ENCODE results near the gene MRPL11.

MRPL11 gene

DNA sequence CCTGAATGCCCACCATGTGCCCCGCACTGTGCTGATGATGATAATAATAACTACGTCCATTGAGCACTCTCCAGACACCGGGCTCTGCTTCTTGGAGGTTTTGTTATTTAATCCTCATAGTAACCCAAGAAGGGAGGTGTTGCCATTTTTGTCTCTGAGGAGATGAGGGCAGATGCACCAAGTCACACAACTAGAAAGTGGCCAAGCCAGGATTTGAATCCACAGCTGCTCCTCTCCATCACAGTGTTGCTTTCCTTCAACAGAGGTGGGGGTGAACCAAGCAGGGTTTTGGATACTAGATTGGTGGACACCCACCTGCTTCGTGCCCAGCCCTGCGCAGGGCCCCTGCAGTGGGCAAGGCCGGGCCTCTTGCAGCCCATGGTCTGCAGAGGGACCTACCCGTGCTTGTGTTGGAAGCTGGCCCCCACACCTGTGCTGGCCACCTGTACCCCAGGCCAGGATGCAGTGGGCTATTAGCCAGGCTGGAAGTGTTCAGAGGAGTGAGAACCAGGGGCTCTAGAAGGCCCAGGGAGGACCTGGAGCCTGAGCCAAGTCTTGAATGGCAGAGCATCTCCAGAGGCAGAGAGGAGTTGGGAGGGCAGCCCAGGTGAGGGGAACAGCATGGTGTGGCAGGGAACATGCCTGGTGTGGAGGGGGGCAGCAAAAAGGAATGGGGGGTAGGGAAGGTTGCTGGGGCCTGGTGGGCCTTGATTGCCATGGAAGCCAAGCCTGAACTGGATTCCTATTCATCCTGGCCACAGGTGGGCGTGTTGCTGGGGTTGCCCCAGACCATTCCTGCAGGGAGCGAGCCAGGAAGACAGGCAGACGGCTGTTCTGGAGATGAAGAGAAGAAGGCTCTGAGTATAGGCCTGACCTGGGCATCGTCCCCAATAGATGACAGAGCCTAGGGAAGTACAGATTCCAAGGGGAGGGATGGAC is 38.9 kb upstream of the MRPL11 start:
- 93% methylated on average over 10 of the region's 11 CpGs for WGBS (ENCODE audit: insufficient coverage)
- Histone ChIP-seq H3K4me3 (ENCODE audit: control insufficient read depth in 1 of 7, extremely low read depth in 1 of 7, insufficient read depth in 4 of 7, low read depth in 2 of 7, low read length in 6 of 7) (no peak overlapping the region), H3K36me3 (ENCODE audit: control insufficient read depth in 4 of 4, insufficient read depth in 4 of 4, low read length in 3 of 4) (peaks cover 0 to 21% (median 11%) of the 10 kb centered on the region in 4 experiments), H3K27me3 (replicated peaks in 2 of 5; ENCODE audit: control insufficient read depth in 4 of 5, insufficient read depth in 5 of 5, low read length in 4 of 5) (no peaks in the 10 kb centered on the region), H3K9me3 (ENCODE audit: control extremely low read depth in 1 of 5, control insufficient read depth in 4 of 5, insufficient read depth in 2 of 5, low read depth in 1 of 5, low read length in 4 of 5) (no peaks in the 10 kb centered on the region), H3K4me1 (ENCODE audit: control extremely low read depth in 1 of 4, control insufficient read depth in 4 of 4, insufficient read depth in 4 of 4, low read length in 3 of 4) (peaks cover 4 to 18% (median 13%) of the 10 kb centered on the region in 4 experiments), H3K27ac (ENCODE audit: insufficient read depth in 1 of 2, low read depth in 1 of 2, low read length in 2 of 2, poor library complexity in 1 of 2, severe bottlenecking in 2 of 2) (no peak overlapping the region)
- ChIA-PET POLR2A (no interaction called here), CTCF (no interaction called here)
- DNase-seq: no peak

DNA sequence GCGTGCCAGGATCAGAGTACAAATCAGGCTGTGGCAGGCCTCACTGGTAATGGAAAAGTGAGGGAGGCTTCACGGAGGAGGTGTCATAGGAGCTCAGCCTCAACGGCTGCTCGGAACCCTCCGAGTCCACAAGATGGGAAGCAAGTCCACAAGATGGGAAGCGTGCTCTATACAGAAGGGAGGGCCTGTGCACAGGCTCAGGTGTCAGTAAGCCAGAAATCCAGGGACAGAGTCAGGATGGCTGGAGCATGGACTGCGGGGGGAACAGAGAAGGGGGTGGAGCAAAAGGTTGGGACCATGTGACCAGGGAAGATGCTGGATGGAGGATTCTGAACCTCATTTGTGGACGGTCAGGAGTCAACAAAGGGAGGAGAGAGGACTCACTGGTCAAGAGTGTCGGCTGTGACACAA is 38.2 kb upstream of the MRPL11 start:
- WGBS (ENCODE audit: insufficient coverage): 96% methylated on average over 9 of the region's 9 CpGs
- CTCF ChIA-PET: no interaction called here
- H3K36me3 ChIP-seq (ENCODE audit: control insufficient read depth in 4 of 4, insufficient read depth in 4 of 4, low read length in 3 of 4): peaks cover 0 to 18% (median 7%) of the 10 kb centered on the region in 4 experiments

DNA sequence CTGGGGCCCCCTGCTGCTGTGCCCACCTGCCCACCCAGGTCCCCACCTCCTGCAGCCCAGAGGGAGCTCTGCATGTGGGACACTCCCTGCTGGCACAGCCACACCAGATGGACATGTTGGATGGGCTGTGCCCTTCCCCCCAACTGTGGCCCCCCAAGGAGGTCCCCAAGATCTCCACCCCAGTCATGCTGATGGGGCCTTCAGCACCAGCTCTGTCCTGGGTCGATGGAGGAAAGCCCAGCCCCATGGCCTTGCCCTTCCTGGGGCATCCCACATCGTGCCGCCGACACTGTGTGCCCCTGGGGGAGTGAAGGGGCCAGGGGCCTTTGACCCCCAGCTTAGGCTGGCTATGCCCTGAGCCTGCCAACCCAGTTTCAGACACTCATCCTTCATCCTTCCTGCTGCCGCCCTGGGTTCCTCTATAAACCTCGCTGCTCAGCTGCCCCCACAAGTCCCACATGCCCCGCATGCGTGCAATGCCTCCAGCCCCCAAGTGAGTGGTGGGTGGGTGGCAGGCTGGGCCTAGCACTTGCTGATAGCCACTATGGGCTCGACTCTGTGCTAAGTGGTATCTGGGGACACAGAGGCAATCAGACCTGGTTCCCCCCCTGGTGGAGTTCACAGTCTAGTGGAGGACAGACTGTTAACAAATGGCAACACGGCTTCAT is 37.7 kb upstream of the MRPL11 start:
- no peak overlapping the region for H3K27ac ChIP-seq (ENCODE audit: insufficient read depth in 1 of 2, low read depth in 1 of 2, low read length in 2 of 2, poor library complexity in 1 of 2, severe bottlenecking in 2 of 2)
- no peaks in the 10 kb centered on the region for H3K27me3 ChIP-seq (replicated peaks in 2 of 5; ENCODE audit: control insufficient read depth in 4 of 5, insufficient read depth in 5 of 5, low read length in 4 of 5)
- no peak overlapping the region for H3K4me3 ChIP-seq (ENCODE audit: control insufficient read depth in 1 of 7, extremely low read depth in 1 of 7, insufficient read depth in 4 of 7, low read depth in 2 of 7, low read length in 6 of 7)
- DNase-seq: no peak
- no peaks in the 10 kb centered on the region for H3K9me3 ChIP-seq (ENCODE audit: control extremely low read depth in 1 of 5, control insufficient read depth in 4 of 5, insufficient read depth in 2 of 5, low read depth in 1 of 5, low read length in 4 of 5)
- H3K4me1 ChIP-seq (ENCODE audit: control extremely low read depth in 1 of 4, control insufficient read depth in 4 of 4, insufficient read depth in 4 of 4, low read length in 3 of 4): peaks cover 4 to 18% (median 13%) of the 10 kb centered on the region in 4 experiments
- peaks cover 0 to 18% (median 7%) of the 10 kb centered on the region in 4 experiments for H3K36me3 ChIP-seq (ENCODE audit: control insufficient read depth in 4 of 4, insufficient read depth in 4 of 4, low read length in 3 of 4)
- WGBS (ENCODE audit: insufficient coverage): 99% methylated on average over 6 of the region's 10 CpGs
- CTCF ChIA-PET: no interaction called here
- POLR2A ChIA-PET: no interaction called here

More for the DNA sequence above, 38.2 kb upstream of the MRPL11 start:
- no peak overlapping the region for H3K27ac ChIP-seq (ENCODE audit: insufficient read depth in 1 of 2, low read depth in 1 of 2, low read length in 2 of 2, poor library complexity in 1 of 2, severe bottlenecking in 2 of 2)
- H3K27me3 ChIP-seq (replicated peaks in 2 of 5; ENCODE audit: control insufficient read depth in 4 of 5, insufficient read depth in 5 of 5, low read length in 4 of 5): no peaks in the 10 kb centered on the region
- H3K9me3 ChIP-seq (ENCODE audit: control extremely low read depth in 1 of 5, control insufficient read depth in 4 of 5, insufficient read depth in 2 of 5, low read depth in 1 of 5, low read length in 4 of 5): no peaks in the 10 kb centered on the region
- H3K4me1 ChIP-seq (ENCODE audit: control extremely low read depth in 1 of 4, control insufficient read depth in 4 of 4, insufficient read depth in 4 of 4, low read length in 3 of 4): peaks cover 4 to 18% (median 13%) of the 10 kb centered on the region in 4 experiments
- H3K4me3 ChIP-seq (ENCODE audit: control insufficient read depth in 1 of 7, extremely low read depth in 1 of 7, insufficient read depth in 4 of 7, low read depth in 2 of 7, low read length in 6 of 7): no peak overlapping the region
- no peak for DNase-seq
- POLR2A ChIA-PET: no interaction called here

DNA sequence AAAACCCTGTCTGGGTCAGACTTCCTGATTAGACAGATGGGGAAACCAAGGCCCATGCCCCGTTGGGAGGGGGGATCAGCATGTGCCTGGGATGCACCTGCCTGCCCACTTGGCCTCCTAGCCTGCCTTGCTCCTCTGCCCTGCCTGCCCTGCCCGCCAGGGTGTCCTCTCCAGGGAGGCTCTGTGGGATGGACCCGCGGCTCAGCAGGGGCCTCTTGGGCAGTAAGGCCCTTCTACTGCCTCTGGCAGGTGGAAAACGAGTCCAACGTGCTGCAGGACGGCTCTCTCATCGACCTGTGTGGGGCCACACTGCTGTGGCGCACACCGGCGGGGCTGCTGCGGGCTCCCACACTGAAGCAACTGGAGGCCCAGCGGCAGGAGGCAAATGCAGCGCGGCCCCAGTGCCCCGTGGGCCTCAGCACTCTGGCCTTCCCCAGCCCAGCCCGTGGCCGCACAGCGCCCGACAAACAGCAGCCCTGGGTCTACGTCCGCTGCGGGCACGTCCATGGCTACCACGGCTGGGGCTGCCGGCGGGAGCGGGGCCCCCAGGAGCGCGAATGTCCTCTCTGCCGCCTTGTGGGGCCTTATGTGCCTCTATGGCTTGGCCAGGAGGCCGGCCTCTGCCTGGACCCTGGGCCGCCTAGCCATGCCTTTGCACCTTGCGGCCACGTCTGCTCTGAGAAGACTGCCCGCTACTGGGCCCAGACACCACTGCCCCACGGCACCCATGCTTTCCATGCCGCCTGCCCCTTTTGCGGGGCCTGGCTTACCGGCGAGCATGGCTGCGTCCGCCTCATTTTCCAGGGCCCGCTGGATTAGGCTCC is 36.9 kb upstream of the MRPL11 start:
- ChIA-PET CTCF (no interaction called here), POLR2A (no interaction called here)
- H3K9me3 ChIP-seq (ENCODE audit: control extremely low read depth in 1 of 5, control insufficient read depth in 4 of 5, insufficient read depth in 2 of 5, low read depth in 1 of 5, low read length in 4 of 5): no peaks in the 10 kb centered on the region
- H3K4me3 ChIP-seq (ENCODE audit: control insufficient read depth in 1 of 7, extremely low read depth in 1 of 7, insufficient read depth in 4 of 7, low read depth in 2 of 7, low read length in 6 of 7): no peak overlapping the region
- DNase-seq: no peak
- no peaks in the 10 kb centered on the region for H3K27me3 ChIP-seq (replicated peaks in 2 of 5; ENCODE audit: control insufficient read depth in 4 of 5, insufficient read depth in 5 of 5, low read length in 4 of 5)
- peaks cover 2 to 12% (median 9%) of the 10 kb centered on the region in 4 experiments for H3K4me1 ChIP-seq (ENCODE audit: control extremely low read depth in 1 of 4, control insufficient read depth in 4 of 4, insufficient read depth in 4 of 4, low read length in 3 of 4)
- peaks cover 0 to 18% (median 7%) of the 10 kb centered on the region in 4 experiments for H3K36me3 ChIP-seq (ENCODE audit: control insufficient read depth in 4 of 4, insufficient read depth in 4 of 4, low read length in 3 of 4)
- H3K27ac ChIP-seq (ENCODE audit: insufficient read depth in 1 of 2, low read depth in 1 of 2, low read length in 2 of 2, poor library complexity in 1 of 2, severe bottlenecking in 2 of 2): no peak overlapping the region
- 95% methylated on average over 44 of the region's 44 CpGs for WGBS (ENCODE audit: insufficient coverage)

DNA sequence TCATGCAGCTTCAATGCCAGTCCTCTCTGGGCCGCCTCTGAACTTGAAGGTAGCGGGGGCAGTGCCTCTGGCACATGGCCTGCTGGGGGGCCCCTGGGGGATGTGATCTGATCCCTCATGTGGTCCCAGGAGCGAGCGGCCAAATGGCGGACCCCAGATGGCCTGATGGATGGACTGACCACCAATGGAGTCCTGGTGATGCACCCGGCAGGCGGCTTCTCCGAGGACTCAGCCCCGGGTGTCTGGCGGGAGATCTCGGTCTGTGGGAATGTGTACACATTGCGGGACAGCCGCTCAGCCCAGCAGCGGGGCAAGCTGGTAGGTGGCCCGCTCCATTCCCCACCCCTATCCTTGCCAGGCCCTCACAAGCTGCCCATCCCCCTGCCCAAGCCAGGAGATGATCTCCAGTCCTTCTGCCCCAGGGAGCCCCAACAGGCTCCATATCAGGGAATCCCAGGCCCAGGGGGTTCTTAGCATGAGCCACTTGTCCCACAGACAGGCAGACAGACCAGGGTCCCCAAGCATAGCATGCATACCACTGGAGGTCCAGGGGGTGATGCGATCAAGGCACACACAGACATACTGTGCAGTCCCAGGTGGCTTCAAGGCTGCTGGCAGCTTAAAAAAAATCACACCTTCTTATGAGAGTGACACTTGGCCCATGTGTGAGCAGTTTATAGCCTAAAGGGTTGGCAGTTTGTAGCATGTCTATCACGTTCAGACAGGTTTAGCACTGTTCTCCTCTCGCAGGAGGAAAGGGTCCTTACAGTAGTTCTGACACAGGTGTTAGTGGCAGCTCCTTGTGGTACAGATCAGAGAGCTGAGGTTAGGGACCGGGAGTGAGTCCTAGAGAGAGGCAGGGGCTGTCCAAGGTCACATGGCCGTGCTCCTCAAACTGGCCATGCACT is 35.2 kb upstream of the MRPL11 start:
- DNase-seq: no peak
- Histone ChIP-seq H3K9me3 (ENCODE audit: control extremely low read depth in 1 of 5, control insufficient read depth in 4 of 5, insufficient read depth in 2 of 5, low read depth in 1 of 5, low read length in 4 of 5) (no peaks in the 10 kb centered on the region), H3K4me1 (ENCODE audit: control extremely low read depth in 1 of 4, control insufficient read depth in 4 of 4, insufficient read depth in 4 of 4, low read length in 3 of 4) (peaks cover 0 to 2% (median under 1%) of the 10 kb centered on the region in 4 experiments), H3K4me3 (ENCODE audit: control insufficient read depth in 1 of 7, extremely low read depth in 1 of 7, insufficient read depth in 4 of 7, low read depth in 2 of 7, low read length in 6 of 7) (no peak overlapping the region), H3K27me3 (replicated peaks in 2 of 5; ENCODE audit: control insufficient read depth in 4 of 5, insufficient read depth in 5 of 5, low read length in 4 of 5) (no peaks in the 10 kb centered on the region), H3K27ac (ENCODE audit: insufficient read depth in 1 of 2, low read depth in 1 of 2, low read length in 2 of 2, poor library complexity in 1 of 2, severe bottlenecking in 2 of 2) (no peak overlapping the region), H3K36me3 (ENCODE audit: control insufficient read depth in 4 of 4, insufficient read depth in 4 of 4, low read length in 3 of 4) (peaks cover 0 to 18% (median 7%) of the 10 kb centered on the region in 4 experiments)
- 94% methylated on average over 18 of the region's 20 CpGs for WGBS (ENCODE audit: insufficient coverage)
- POLR2A ChIA-PET: no interaction called here
- CTCF ChIA-PET: interaction anchor here (1.1 kb wide), 1 partner anchor 50 kb away, joined by 3 read pairs; no protein-coding TSS in a partner anchor

DNA sequence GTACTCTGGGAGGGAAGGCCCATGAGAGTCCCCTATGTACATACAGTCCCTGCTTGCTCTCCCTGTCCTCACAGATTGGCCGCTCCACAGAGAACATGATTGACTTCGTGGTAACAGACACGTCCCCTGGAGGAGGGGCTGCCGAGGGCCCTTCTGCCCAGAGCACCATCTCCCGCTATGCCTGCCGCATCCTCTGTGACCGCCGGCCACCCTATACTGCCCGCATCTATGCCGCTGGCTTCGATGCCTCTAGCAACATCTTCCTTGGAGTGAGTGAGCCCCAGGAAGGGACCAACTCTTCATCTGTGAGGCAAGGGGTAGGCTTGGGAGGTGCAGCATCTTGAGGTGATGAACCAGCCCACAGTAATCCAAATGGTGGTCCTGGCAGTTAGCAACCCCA is 34.5 kb upstream of the MRPL11 start:
- 95% methylated on average over 11 of the region's 11 CpGs for WGBS (ENCODE audit: insufficient coverage)
- Histone ChIP-seq H3K4me3 (ENCODE audit: control insufficient read depth in 1 of 7, extremely low read depth in 1 of 7, insufficient read depth in 4 of 7, low read depth in 2 of 7, low read length in 6 of 7) (no peak overlapping the region), H3K27me3 (replicated peaks in 2 of 5; ENCODE audit: control insufficient read depth in 4 of 5, insufficient read depth in 5 of 5, low read length in 4 of 5) (no peaks in the 10 kb centered on the region), H3K4me1 (ENCODE audit: control extremely low read depth in 1 of 4, control insufficient read depth in 4 of 4, insufficient read depth in 4 of 4, low read length in 3 of 4) (peaks cover 0 to 4% (median 3%) of the 10 kb centered on the region in 4 experiments), H3K36me3 (ENCODE audit: control insufficient read depth in 4 of 4, insufficient read depth in 4 of 4, low read length in 3 of 4) (peaks cover 0 to 18% (median 7%) of the 10 kb centered on the region in 4 experiments), H3K9me3 (ENCODE audit: control extremely low read depth in 1 of 5, control insufficient read depth in 4 of 5, insufficient read depth in 2 of 5, low read depth in 1 of 5, low read length in 4 of 5) (no peaks in the 10 kb centered on the region), H3K27ac (ENCODE audit: insufficient read depth in 1 of 2, low read depth in 1 of 2, low read length in 2 of 2, poor library complexity in 1 of 2, severe bottlenecking in 2 of 2) (no peak overlapping the region)
- POLR2A ChIA-PET: no interaction called here
- CTCF ChIA-PET: interaction anchor here (1.1 kb wide), 1 partner anchor 49 kb away, joined by 3 read pairs; no protein-coding TSS in a partner anchor
- no peak for DNase-seq
